GM12872 (cell line): Measurements from ENCODE around the gene TCFL5.

Experiments used
- CTCF ChIP-seq: IDR thresholded peaks from 3 replicates; pipeline ENCODE4 v1.5.1; 2011; ENCODE audit warnings: low read depth, mild to moderate bottlenecking, low read length, moderate library complexity; ENCODE audit not compliant: insufficient read depth

The TCFL5 gene

GRCh38 chr20:62898970-62899632 lies 37.5 kb upstream of the TCFL5 start:
- no peak for TF ChIP-seq CTCF

GRCh38 chr20:62898093-62898964 lies 36.7 kb upstream of the TCFL5 start:
- no peak for TF ChIP-seq CTCF

DNA sequence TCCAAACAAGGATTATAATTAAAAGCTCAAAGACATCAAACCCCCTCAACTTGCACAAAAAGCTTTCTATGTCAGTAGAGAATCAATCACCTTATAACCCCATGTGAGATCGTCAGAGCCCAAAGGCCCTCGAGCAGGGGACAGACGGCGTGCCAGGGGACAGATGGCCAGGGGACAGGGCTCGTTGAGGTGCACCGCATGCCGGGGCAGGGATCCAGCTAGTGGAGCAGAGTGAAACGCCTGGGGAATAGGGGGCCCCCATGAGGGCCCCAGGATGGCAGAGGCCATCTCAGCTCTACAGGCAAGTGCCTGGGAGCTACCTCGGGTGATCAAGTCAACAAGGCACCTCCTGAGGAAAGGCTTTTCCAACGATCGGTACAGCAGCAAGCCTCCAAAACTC lies 36.0 kb upstream of the TCFL5 start:
- TF ChIP-seq CTCF = no peak

DNA sequence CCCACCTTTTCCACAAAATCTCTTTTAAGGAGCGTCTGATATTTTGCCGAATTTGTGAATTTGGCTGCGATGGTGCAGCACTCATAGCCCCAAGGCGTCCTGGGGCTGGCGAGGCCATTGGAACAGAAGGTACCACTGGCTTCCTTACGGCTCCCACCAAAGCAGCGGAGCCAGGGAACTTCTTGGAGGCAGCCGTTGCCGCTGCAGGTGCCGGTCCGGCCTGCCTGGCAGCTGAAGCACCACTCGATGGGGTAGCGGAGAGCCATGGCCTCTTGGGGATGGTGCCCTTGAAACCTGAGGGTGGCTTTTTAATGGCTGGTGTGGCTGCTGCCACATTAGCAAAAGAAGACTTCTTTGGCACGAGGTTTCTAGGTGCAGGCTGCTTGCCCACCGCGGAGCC lies 34.9 kb upstream of the TCFL5 start:
- no peak for TF ChIP-seq CTCF

- no peak for TF ChIP-seq CTCF
Observed at GRCh38 chr20:62895539-62895938, 33.9 kb upstream of the TCFL5 start.

GRCh38 chr20:62894261-62894660 lies 32.6 kb upstream of the TCFL5 start:
- no peak for TF ChIP-seq CTCF

- no peak for TF ChIP-seq CTCF
Observed at GRCh38 chr20:62893700-62894099, 32.1 kb upstream of the TCFL5 start.
